RKO (cell line): ENCODE measurements around the gene IL31RA.

ENCODE experiments used
- DNase-seq: peaks from one replicate; pipeline ENCODE4 v3.0.0-alpha.2; 2016; ENCODE audit warnings: low spot score

IL31RA gene

GRCh38 chr5:55860288-55860687, 9.1 kb downstream of the IL31RA start:
- no peak for DNase-seq

- no peak for DNase-seq
These were observed 9.6 kb downstream of the IL31RA start for GRCh38 chr5:55860709-55861108.

- no peak for DNase-seq
These were observed 13.7 kb downstream of the IL31RA start for GRCh38 chr5:55864606-55865541.

- DNase-seq, result peak; percentile 8
These were observed 14.7 kb downstream of the IL31RA start for GRCh38 chr5:55865831-55866230.

- no peak for DNase-seq
These were observed 15.3 kb downstream of the IL31RA start for GRCh38 chr5:55866485-55866884.

- DNase-seq, result no peak
These were observed 15.8 kb downstream of the IL31RA start for GRCh38 chr5:55866934-55867333.

GRCh38 chr5:55868846-55869245, 17.7 kb downstream of the IL31RA start:
- DNase-seq, result peak; percentile 99

- DNase-seq, result no peak
These were observed 18.7 kb downstream of the IL31RA start for GRCh38 chr5:55869847-55870246.

GRCh38 chr5:55873234-55873633, 22.1 kb downstream of the IL31RA start:
- DNase-seq, result no peak

GRCh38 chr5:55877655-55878054, 26.5 kb downstream of the IL31RA start:
- DNase-seq, result no peak

- no peak for DNase-seq
These were observed 29.3 kb downstream of the IL31RA start for GRCh38 chr5:55880453-55880852.

GRCh38 chr5:55885359-55885758, 34.2 kb downstream of the IL31RA start:
- no peak for DNase-seq

- no peak for DNase-seq
These were observed 37.0 kb downstream of the IL31RA start for GRCh38 chr5:55888205-55888604.

GRCh38 chr5:55892479-55892878, 41.3 kb downstream of the IL31RA start:
- DNase-seq, result no peak

- no peak for DNase-seq
These were observed 43.0 kb downstream of the IL31RA start for GRCh38 chr5:55894135-55894534.

- DNase-seq, result no peak
These were observed 44.2 kb downstream of the IL31RA start for GRCh38 chr5:55895346-55895745.

- no peak for DNase-seq
These were observed 45.1 kb downstream of the IL31RA start for GRCh38 chr5:55896238-55896637.

- no peak for DNase-seq
These were observed 45.5 kb downstream of the IL31RA start for GRCh38 chr5:55896663-55897062.

- no peak for DNase-seq
These were observed 46.2 kb downstream of the IL31RA start for GRCh38 chr5:55897206-55897894.

GRCh38 chr5:55897905-55898304, 46.7 kb downstream of the IL31RA start:
- DNase-seq, result no peak

GRCh38 chr5:55899344-55899743, 48.2 kb downstream of the IL31RA start:
- no peak for DNase-seq

- DNase-seq, result no peak
These were observed 48.9 kb downstream of the IL31RA start for GRCh38 chr5:55900068-55900467.

GRCh38 chr5:55900776-55901175, 49.6 kb downstream of the IL31RA start:
- no peak for DNase-seq
